Activated CD8-positive, alpha-beta memory T cell treated with anti-CD3 and anti-CD28 coated beads, Interleukin-2, amount 50 U/mL, for 1 hour (primary cell): ENCODE measurements around the gene TLR10.
"Not testable (repeated sequence)": the region's sequence is repeated elsewhere in the genome, so short reads cannot be mapped to it uniquely, and the experiment has no call there.

Experiments
- DNase-seq: peaks from one replicate; pipeline ENCODE4 v3.0.0-alpha.2; 2020; ENCODE audit errors: extremely low read depth

The TLR10 gene, protein sequence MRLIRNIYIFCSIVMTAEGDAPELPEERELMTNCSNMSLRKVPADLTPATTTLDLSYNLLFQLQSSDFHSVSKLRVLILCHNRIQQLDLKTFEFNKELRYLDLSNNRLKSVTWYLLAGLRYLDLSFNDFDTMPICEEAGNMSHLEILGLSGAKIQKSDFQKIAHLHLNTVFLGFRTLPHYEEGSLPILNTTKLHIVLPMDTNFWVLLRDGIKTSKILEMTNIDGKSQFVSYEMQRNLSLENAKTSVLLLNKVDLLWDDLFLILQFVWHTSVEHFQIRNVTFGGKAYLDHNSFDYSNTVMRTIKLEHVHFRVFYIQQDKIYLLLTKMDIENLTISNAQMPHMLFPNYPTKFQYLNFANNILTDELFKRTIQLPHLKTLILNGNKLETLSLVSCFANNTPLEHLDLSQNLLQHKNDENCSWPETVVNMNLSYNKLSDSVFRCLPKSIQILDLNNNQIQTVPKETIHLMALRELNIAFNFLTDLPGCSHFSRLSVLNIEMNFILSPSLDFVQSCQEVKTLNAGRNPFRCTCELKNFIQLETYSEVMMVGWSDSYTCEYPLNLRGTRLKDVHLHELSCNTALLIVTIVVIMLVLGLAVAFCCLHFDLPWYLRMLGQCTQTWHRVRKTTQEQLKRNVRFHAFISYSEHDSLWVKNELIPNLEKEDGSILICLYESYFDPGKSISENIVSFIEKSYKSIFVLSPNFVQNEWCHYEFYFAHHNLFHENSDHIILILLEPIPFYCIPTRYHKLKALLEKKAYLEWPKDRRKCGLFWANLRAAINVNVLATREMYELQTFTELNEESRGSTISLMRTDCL

GRCh38 chr4:38782452-38783108 lies at the start of gene TLR10:
TLR10 (minus strand) TSS chr4:38782990; CDS start chr4:38775590, 7,400 bp downstream.
- DNase-seq = no peak

- DNase-seq = no peak
Observed at GRCh38 chr4:38832206-38832605, 49.4 kb upstream of the TLR10 start.

DNA sequence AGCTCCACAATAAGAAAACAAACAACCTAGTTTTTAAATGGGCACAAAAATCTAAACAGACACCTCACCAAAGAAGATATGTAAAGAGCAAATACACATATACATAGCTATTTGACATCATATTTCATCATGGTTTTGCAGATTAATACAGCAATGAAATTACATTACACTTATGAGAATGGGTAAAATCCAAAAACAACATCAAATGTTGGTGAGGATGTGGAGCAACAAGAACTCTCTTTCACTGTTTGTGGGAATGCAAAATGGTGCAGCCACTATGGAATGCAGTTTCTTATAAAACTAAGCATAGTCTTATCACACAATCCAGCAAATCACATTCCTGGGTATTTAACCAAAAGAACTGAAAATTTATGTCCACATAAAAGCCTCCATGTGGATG lies 48.9 kb upstream of the TLR10 start:
- DNase-seq = no peak

GRCh38 chr4:38829237-38829636 lies 46.4 kb upstream of the TLR10 start:
- no peak for DNase-seq

GRCh38 chr4:38823766-38824165 lies 41.0 kb upstream of the TLR10 start:
- no peak for DNase-seq

DNA sequence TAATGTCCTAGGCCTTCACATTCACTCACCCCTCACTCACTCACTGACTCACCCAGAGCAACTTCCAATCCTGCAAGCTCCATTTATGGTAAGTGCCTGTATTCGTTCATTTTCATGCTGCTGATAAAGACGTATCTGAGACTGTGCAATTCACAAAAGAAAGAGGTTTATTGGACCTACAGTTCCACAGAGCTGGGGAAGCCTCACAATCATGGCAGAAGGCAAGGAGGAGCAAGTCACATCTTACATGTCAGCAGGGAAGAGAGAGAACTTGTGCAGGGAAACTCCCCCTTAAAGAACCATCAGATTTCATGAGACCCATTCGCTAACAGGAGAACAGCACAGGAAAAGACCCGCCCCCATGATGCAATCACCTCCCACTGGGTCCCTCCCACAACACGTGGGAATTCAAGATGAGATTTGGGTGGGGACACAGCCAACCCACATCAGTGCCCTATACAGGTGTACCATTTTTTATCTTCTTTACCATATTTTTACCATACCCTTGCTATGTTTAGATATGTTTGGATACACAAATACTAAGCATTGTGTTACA lies 40.0 kb upstream of the TLR10 start:
- no peak for DNase-seq

- DNase-seq = no peak
Observed at GRCh38 chr4:38821739-38822138, 38.9 kb upstream of the TLR10 start.

DNA sequence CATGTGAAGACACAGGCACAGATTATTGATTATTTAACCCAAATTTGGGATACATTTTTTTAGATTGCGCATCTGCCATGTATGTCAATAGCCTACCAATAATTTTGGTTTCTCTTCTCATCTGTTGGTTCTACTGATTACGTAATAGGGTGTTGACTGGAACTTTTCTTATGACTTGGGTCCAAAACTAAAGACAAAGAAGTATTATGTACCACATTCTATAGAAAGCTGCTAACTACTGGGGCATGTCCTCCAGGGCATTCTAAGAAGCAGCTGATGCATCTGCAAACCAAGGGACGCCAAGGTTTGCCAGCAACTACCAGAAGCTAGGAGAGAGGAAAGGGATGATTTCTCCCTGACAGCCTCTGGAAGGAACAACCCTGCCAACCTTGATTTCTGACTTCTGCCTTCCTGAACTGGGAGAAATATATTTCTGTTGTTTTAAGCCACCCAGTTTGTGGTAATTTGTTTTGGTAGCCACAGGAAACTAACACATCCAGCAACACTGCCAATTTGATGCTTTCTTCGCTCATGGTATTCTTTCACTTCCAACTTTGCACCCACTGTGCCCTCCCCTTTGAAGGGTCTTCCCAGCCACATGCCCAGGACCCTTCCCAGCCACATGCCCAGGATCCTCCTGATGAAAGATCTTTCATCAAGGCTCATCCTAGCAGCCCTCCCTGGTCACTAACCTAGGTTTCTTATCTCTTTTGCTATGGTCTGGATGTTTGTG lies 37.7 kb upstream of the TLR10 start:
- DNase-seq = no peak

- DNase-seq = no peak
Observed at GRCh38 chr4:38819569-38819968, 36.8 kb upstream of the TLR10 start.

DNA sequence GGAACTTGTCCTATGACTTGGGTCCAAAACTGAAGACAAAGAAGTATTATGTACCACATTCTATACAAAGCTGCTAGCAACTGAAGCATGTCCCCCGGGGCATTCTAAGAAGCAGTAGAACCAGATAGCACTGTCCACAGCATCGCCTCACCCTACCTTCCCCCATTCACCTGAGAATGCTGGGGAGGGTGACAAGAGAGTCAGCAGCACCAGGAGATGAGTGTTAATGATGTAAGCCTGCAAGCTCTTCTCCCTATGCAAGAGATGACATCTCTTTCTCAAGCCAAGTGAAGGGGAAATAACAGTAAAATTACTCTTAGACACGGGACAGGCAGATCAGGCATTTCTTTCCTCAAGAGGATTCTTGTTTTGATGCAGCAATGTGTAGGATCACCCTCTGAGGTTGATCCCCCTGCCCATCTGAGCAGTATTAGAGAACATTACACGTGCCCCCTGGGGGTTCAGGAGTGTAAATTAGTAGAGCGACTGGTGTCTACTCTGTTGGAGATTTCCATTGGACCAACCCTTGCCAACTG lies 35.7 kb upstream of the TLR10 start:
- no peak for DNase-seq

- DNase-seq = no peak
Observed at GRCh38 chr4:38815885-38816782, 33.3 kb upstream of the TLR10 start.

GRCh38 chr4:38814386-38814785 lies 31.6 kb upstream of the TLR10 start:
- DNase-seq = no peak

GRCh38 chr4:38811297-38811696 lies 28.5 kb upstream of the TLR10 start:
- no peak for DNase-seq

- not testable (repeated sequence) for DNase-seq
Observed at GRCh38 chr4:38807462-38807861, 24.7 kb upstream of the TLR10 start.

DNA sequence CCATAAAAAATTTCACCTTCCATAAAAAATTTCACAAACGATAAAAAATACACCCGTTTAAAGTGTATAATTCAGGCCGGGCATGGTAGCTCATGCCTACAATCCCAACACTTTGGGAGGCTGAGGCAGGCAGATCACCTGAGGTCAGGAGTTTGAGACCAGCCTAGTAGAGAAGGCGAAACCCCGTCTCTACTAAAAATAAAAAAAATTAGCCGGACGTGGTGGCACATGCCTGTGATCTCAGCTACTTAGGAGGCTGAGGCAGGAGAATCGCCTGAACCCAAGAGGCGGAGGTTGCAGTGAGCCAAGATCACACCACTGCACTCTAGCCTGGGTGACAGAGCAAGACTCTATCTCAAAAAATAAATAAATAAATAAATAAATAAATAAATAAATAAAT lies 23.5 kb upstream of the TLR10 start:
- DNase-seq = not testable (repeated sequence)

DNA sequence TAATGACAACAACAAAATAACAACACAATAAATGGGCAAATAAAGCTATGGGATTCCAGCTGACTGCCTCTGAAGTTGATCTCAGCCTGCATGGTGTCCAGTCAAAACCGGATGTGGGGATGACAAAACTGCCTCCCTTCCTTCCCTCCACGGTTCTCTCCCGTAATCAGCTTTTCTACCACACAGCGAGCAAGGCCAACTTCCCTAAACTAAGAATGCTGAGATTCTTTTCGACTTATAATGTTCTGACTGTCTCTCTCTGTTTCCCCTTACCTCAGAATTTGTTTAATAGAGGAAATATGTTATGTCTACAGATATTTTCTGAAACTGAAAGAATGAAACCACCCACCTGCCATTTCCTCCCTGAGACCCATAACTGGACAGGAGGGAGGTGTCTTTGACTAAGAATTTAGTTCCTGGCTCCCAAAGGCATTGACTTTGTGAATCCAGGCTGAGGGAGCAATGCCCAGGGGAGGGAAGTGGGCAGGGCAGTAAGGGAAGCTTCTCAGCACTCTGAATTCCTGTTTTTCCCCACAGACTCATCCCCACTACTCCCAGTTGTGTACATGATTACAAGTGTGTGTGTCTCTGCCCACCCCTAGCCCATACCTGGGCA lies 22.8 kb upstream of the TLR10 start:
- DNase-seq = no peak

DNA sequence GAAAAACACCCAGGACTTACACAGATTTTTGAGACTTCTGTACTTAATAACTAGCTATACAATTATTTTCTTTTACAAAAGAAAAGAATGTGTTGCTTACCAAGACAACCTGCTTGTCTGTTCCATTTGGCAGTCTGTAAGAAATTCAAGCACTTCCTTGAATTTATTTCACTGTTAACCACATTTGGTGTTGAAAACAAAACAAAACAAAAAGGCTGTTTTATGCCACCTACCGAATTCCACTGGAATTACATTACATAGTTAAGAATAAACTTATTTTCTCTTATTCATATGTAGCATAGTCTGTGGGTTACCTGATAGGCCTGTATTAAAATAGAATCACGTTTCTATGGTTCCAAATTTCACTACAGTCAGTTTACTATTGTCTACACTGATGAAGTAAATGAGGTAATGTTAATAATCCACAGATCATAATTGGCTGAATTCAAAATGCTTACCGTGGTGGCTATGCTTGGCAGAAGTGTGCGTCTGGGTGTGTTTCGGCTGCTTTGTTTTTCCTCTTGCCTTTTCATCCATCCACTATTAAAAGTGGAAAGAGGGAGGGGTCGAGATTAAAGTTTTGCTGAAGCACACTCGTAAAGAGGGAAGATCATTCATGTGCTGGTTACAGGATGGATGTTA lies 22.0 kb upstream of the TLR10 start, which contains the start of gene TLR1:
Gene TLR1 (minus strand): TSS at position 138 of the 642 bp plus-strand sequence. CDS start 5,960 bp downstream, outside the sequence.
- DNase-seq = no peak

DNA sequence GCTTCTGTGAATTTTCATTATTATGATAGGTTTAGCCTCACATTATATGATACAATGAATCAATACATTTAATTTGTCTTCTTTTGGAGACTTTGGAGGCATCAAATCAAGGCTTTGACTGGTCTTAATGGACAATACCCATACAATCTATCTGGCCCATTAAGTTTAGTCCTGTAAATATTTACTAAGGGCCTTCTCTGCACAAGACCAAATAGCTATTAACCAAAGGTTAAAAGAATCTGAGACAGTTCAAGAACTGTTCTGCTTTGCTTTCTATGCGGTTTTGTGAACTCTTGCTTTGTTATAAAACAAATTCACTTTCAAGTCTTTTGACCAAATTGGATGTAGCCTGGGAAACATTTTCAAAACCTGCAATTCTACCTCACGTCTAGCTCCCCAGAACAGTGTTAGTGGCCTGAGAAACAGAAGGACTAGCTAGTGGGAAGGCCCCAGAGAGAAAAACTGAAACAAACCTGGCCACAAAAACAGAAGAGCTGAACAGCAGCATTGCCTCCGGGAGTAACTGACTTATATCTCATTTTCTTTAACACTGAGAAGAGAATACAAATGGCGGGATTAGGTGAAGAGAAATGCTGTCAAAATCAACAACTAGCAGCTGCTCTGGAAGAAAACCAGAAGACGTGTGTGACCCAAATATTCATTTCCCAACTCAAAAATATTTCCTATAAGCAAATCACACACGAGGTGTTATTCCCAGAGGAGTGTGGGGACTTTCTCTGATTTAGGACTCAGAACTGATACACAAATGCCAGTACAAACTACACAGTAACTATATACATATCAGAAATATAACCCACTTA lies 21.3 kb upstream of the TLR10 start:
- DNase-seq = no peak
